Measurements from ENCODE around the gene YWHAH.
A peak's percentile ranks its signal among the peaks of the same experiment; 100 is the strongest.

Gene YWHAH

DNA sequence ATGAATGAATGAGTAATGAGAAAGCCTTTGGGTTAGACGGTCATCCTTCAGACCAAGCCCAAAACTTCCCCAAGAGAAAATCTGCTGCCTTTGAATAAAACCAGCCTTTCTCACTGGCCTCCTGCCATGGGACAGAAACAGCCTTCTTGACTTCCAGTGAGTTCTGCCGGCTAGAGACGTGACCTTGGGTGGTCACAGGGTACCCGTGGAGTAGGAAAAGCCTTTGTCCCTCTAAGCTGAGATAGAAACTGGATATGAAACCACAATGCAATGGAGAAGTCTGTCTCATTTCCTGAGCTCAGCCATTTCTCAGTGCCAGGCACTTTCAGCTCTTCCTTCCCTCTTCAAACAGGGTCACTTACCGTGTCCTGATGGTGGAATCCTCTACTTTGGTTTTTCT lies 21.2 kb upstream of the YWHAH start:
- peak in 18 of 56 donors; percentile 6 to 57 (median 22) for DNase-seq

GRCh38 chr22:31923747-31924146 lies 20.6 kb upstream of the YWHAH start:
- no peak for DNase-seq

GRCh38 chr22:31925056-31925455 lies 19.3 kb upstream of the YWHAH start:
- DNase-seq: no peak

- no peak for DNase-seq
Measured at GRCh38 chr22:31926024-31926423, 18.3 kb upstream of the YWHAH start.

GRCh38 chr22:31926969-31927368 lies 17.4 kb upstream of the YWHAH start:
- DNase-seq: peak in 47 of 56 donors; percentile 11 to 93 (median 69)

GRCh38 chr22:31927562-31927961 lies 16.8 kb upstream of the YWHAH start:
- no peak for DNase-seq

DNA sequence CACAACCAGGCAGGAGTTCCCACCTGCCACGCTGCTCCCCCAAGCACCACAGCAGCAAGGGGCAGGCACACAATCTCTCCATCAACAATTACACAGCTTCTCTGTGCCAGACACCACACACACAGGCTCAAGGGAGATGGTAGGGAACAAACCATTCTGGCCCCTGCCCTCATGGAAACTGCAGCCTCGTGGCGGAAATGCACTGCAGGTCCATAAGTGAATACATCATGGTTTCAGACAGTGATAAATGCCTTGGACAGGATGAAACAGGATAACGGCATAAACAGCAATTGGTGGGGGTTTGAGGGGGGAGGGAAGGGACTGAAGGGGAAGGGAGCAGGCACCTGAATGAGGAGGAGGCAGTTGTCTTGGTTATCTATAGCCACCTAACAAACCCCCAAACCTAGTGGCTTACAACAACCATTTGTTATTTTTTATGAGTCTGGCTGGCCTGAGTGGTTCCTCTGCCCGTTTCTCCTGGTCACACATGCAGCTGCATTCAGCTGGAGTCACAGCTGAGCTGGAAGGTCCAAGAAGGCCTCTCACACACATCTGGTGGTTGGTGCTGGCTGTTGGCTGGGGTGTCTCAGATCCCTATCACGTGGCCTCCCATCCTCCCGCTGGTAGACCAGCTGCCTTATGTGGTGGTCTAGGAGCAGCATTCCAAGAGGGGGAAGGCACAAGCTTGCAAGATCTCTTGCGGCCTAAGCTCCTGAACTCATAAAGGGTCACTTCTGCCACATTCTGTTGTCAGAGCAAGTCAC lies 15.0 kb upstream of the YWHAH start:
- DNase-seq: peak in 24 of 56 donors; percentile 8 to 57 (median 26)

DNA sequence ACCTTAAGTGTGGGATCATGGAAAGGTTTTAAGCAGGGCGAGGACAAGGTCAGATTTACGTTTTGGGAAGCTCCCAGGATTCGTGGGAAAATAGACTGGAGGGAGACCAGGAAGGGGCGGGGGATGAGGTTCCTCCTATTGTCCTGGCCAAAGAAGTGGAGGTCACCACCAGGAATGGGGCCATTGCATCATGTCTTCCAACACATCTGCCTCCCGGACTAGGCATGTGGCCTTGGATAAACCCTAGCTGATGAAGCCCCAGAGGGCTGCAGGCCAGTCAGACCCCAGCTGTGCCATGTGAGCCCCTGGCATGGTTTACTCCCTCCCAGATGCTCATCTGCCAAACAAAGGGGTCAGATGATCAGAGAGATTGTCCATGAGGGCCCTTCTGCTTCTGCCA lies 11.5 kb upstream of the YWHAH start:
- peak in 1 of 56 donors; percentile 28 for DNase-seq

DNA sequence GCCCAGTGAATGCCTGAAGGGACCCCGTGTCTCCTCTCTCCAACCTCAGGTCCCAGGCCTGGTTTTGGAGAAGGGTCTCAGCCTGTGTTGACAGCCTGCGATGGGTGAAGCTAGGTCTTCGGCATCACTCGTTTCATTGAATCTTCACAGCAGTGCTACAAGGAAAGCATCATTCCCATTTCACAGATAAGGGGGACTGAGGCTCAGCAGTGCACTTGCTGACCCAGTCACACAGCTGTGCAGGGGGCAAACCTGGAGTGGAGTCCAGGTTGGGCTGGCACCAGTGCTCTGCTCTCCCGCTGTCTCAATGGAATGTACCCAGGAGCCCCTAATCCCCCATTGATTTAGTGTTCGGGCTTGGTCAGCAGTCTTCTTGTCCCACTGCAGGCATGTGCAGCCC lies 10.9 kb upstream of the YWHAH start:
- no peak for DNase-seq

- DNase-seq: no peak
Measured at GRCh38 chr22:31933816-31934482, 10.4 kb upstream of the YWHAH start.

DNA sequence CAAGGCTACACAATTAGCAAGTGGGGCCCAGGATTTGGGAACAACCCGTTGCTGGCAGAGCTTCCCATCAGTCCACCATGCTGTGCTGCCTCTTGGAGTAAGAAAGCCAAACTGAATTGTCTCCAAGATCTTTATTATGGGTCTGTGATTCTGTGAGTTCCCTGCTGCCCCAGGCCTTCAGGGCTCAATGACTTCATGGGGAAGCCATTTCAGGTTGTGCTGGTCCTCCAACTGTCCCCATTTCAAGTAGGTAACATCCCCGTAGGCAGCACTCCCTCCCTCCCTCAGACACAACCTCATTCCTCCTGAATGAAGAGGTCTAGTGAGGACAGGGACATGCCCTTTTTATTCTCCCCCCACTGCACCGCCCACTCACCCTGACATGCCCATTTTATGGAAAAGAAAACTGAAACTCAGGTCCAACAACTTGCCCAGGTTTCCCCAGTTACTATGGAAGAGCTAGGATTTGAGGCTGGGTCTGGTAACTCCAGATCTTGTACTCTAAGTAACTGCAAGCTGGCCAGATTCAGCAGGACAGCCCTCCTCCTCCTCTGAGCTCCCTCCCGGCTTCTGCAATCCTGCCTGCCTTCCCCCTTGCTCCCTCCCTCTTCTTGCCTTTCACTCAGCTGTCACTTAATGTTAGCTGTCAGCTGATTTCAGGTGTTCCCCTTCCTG lies 8.2 kb upstream of the YWHAH start:
- no peak for DNase-seq

- DNase-seq: no peak
Measured at GRCh38 chr22:31937341-31937740, 7.0 kb upstream of the YWHAH start.

- DNase-seq: peak in 10 of 56 donors; percentile 14 to 62 (median 30)
Measured at GRCh38 chr22:31938296-31938695, 6.0 kb upstream of the YWHAH start.

DNA sequence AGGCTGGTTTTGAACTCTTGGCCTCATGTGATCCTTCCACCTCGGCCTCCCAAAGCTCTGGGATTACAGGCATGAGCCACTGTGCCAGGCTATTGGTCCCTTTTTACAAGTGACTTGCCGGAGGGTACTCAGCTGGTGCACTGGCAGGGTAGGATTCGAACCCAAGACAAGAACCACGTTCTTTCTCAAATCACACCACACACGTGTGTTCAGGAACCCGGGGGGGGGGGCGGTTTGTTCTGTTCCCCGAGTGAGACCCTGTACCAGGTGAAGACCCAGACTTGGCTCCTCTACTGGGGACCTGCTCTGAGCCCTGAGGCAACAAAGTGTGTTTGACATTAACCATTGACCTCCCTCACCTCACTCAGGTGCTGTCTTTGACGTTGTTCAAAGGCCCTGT lies 3.8 kb upstream of the YWHAH start:
- no peak for DNase-seq

DNA sequence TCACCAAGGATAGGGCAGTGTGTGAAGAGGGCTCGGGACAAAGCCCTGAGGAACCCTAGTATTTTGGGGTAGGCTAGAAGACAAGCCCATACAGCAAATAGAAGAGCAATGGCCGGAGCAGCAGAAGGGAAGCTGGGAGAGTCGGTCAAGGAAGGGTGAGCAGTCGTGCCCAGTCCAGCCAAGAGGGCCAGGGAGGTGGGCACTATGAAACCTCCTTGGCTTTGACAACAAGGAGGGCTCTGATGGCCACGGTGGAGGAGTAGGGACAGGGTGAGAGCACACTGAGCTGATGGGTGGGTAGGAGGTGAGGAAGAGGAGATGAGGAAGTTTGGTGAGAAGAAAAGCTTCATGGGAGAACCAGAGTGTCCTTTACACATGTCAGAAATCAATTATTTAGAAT lies 2.2 kb upstream of the YWHAH start:
- no peak for DNase-seq

GRCh38 chr22:31943206-31943977 lies 943 bp upstream of the YWHAH start:
- DNase-seq: no peak

DNA sequence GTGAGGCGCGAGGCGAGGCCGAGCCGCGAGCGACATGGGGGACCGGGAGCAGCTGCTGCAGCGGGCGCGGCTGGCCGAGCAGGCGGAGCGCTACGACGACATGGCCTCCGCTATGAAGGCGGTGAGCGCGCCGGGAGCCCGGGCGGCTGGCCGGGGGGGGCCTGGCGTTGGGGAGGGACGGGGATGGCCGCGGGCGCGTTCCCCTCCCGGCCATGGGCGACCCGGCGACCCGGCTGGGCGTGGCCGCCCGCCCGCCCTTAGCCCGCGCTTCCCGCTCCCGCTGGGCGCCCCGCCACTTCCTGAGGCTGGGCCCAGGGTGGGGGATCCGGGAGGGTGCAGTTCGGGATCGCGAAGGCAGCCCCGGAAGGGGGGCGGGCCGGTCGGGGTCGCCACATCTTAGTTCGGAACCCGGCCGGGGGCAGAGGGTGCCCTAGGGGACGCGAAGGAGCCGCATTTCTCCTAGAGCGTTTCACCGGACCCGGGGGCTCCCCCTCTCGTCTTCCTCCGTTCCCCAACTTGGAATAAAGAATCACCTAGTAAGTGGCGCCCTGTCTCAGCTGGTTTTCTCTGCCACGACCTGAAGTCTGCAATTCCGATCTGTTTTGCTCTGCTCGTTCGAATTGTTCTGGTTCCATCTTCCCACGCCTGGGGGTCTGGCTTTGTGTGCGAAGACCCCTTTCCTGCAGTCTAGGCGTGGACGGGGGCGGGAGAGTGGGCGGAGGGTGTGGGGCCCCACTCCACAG lies 536 bp downstream of the YWHAH start:
- peak in 33 of 56 donors; percentile 23 to 77 (median 55) for DNase-seq

DNA sequence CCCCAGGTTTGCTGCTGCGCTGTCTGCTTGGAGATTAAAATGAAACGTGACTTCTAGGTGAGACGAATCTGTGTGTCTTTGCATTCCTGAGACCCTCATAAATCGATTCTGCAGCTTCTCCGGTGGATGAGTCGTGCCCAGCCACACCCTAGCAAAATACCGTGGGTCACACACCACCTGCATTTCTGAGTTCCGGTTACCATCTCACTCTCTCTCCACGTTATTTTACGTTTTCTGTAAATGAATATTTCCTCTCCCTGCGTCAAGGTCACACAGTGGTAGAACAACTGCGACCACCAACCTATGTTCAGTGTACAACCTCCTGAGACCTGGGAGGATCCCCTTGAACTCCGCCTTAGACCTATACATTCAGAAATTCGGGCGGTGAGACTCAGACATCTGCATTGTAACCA lies 1.1 kb downstream of the YWHAH start:
- no peak for DNase-seq

DNA sequence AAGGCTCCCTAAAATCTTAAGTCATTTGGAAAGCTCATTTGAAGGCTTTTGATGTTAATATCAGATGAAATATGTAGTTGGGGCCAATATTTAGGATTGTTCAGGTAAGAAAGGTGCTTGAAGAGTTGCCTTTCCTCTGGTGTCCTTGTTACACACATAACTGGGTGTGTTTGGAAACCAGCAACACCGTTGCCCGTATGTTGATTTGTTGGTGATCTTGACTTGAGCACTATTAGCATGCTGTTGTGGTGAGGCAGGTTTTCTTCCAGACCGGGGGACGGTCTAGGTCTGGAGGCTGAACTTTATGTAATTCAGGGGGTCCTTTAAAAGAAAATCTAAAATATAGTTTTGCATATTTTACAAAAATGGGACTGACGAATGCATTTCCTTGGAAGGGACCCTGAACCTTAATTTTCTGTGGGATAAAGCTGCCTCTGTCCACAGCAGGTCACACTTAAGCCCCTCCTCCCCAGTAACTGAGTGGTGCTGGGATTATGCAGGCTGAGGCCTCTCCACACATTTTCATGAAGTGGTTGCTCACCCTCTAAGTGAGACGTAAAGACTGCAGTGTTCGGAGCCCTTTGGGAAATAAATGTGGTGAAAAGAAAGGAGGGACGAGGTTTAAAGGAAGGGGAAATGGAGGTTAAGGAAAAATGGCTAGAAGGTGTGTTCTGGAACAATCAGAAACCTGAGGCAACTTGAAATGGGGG lies 1.8 kb downstream of the YWHAH start:
- peak in 3 of 56 donors; percentile 12 to 26 (median 16) for DNase-seq

- DNase-seq: peak in 2 of 56 donors; percentile 7 to 27
Measured at GRCh38 chr22:31947296-31947695, 3.0 kb downstream of the YWHAH start.
